NB4 (cell line): Measurements from ENCODE around the gene BPIFA3.

Source experiments
- DNase-seq: peaks from one replicate; pipeline ENCODE4 v3.0.0; 2010; ENCODE audit warnings: low read depth
- H3K4me3 ChIP-seq: one replicate; pipeline ENCODE4 v1.5.1; 2011; ENCODE audit warnings: mild to moderate bottlenecking, low read depth, low read length, moderate library complexity
- CTCF ChIP-seq: IDR thresholded peaks from one replicate; pipeline ENCODE4 v1.5.1; 2012; ENCODE audit warnings: low read depth, low read length
- MAX ChIP-seq: IDR thresholded peaks from 2 replicates; pipeline ENCODE4 v1.6.1; 2011; ENCODE audit warnings: low read depth, low read length
- MYC ChIP-seq: IDR thresholded peaks from 2 replicates; pipeline ENCODE4 v1.6.1; 2011; ENCODE audit warnings: low read depth, low read length
- POLR2A ChIP-seq: IDR thresholded peaks from 2 replicates; pipeline ENCODE4 v1.6.1; 2011; ENCODE audit warnings: mild to moderate bottlenecking; ENCODE audit not compliant: insufficient read length; ENCODE audit errors: extremely low read depth

The BPIFA3 gene

GRCh38 chr20:33240923-33241322, 23.8 kb downstream of the BPIFA3 start:
- no peak overlapping the region for H3K4me3 ChIP-seq
- TF ChIP-seq MYC (no peak), MAX (peak; percentile 27; the same call in 1 of the 2 replicates), POLR2A (no peak), CTCF (no peak)
- DNase-seq: no peak

- DNase-seq: no peak
- TF ChIP-seq MYC: no peak
- no peak for TF ChIP-seq CTCF
- TF ChIP-seq MAX: no peak
- no peak for TF ChIP-seq POLR2A
- no peak overlapping the region for H3K4me3 ChIP-seq
Observed at GRCh38 chr20:33242319-33243100, 25.4 kb downstream of the BPIFA3 start.

- TF ChIP-seq CTCF: no peak
- TF ChIP-seq MAX: no peak
- no peak for TF ChIP-seq MYC
- TF ChIP-seq POLR2A: no peak
- no peak for DNase-seq
- no peak overlapping the region for H3K4me3 ChIP-seq
Observed at GRCh38 chr20:33246077-33246476, 28.9 kb downstream of the BPIFA3 start.

GRCh38 chr20:33249456-33249855, 32.3 kb downstream of the BPIFA3 start:
- DNase-seq: no peak
- TF ChIP-seq MYC: no peak
- no peak for TF ChIP-seq MAX
- no peak for TF ChIP-seq CTCF
- no peak overlapping the region for H3K4me3 ChIP-seq

GRCh38 chr20:33250666-33251065, 33.5 kb downstream of the BPIFA3 start:
- TF ChIP-seq MAX (no peak), CTCF (no peak), MYC (no peak), POLR2A (no peak)
- peak; percentile 51 for DNase-seq
- no peak overlapping the region for H3K4me3 ChIP-seq
